ENCODE results near the gene NDST1. TPM values are rescaled to one million over a fixed set of nuclear protein-coding genes. Genes with fewer than 3 reads are reported as not detected.
A peak's percentile ranks its signal among the peaks of the same experiment; 100 is the strongest.

NDST1 gene
- polyA plus RNA-seq, 1 experiment = 89.7 TPM

- peaks cover 2% of the 10 kb centered on the region for H3K36me3 ChIP-seq (ENCODE audit: control insufficient read depth, insufficient read depth, low read length)
- H3K27me3 ChIP-seq (ENCODE audit: control insufficient read depth, insufficient read depth, low read length) = no peaks in the 10 kb centered on the region
- ChIA-PET CTCF (interaction anchor here (1.6 to 3.4 kb wide), 4 partner anchors 12 to 61 kb away, joined by 4 to 12 read pairs (median 10); no protein-coding TSS in a partner anchor), POLR2A (interaction anchor here (0.6 kb wide), 1 partner anchor 31 kb away, joined by 5 read pairs; no protein-coding TSS in a partner anchor)
- H3K4me3 ChIP-seq (ENCODE audit: low read depth, low read length) = no peak overlapping the region
- no peak for TF ChIP-seq CTCF (IDR thresholded peaks at IDR 0.05; ENCODE audit: insufficient read depth, low read depth, low read length)
- peak; percentile 73 for DNase-seq (ENCODE audit: low read depth)
Observed at GRCh38 chr5:150511578-150512367, 3.8 kb downstream of the NDST1 start.

DNA sequence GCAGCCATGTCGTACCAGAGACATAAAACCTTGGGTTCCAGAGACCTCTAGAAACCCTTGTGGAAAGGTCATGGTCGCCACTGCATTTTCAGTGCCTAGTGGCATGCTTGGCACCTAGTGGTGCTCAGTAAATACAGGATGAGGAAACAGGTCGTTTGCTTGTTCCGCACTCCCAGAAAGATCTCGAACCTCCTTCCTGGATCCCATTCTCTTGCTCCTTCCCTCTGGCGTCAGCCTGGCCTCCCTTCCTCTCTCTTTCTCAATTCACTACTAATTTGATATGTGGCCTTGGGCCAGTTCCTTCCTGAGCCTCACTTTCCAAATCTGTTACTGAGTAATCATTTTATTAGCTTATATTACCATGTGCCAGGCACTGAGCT lies 4.4 kb downstream of the NDST1 start:
- H3K36me3 ChIP-seq (ENCODE audit: control insufficient read depth, insufficient read depth, low read length) = peaks cover 2% of the 10 kb centered on the region
- CTCF ChIA-PET = interaction anchor here (1.6 to 3.4 kb wide), 3 partner anchors 10 to 62 kb away, joined by 4 to 9 read pairs (median 7); no protein-coding TSS in a partner anchor
- H3K27me3 ChIP-seq (ENCODE audit: control insufficient read depth, insufficient read depth, low read length) = no peaks in the 10 kb centered on the region
- DNase-seq (ENCODE audit: low read depth) = no peak
- no peak for TF ChIP-seq CTCF (IDR thresholded peaks at IDR 0.05; ENCODE audit: insufficient read depth, low read depth, low read length)
- POLR2A ChIA-PET = no interaction called here
- no peak overlapping the region for H3K4me3 ChIP-seq (ENCODE audit: low read depth, low read length)

DNA sequence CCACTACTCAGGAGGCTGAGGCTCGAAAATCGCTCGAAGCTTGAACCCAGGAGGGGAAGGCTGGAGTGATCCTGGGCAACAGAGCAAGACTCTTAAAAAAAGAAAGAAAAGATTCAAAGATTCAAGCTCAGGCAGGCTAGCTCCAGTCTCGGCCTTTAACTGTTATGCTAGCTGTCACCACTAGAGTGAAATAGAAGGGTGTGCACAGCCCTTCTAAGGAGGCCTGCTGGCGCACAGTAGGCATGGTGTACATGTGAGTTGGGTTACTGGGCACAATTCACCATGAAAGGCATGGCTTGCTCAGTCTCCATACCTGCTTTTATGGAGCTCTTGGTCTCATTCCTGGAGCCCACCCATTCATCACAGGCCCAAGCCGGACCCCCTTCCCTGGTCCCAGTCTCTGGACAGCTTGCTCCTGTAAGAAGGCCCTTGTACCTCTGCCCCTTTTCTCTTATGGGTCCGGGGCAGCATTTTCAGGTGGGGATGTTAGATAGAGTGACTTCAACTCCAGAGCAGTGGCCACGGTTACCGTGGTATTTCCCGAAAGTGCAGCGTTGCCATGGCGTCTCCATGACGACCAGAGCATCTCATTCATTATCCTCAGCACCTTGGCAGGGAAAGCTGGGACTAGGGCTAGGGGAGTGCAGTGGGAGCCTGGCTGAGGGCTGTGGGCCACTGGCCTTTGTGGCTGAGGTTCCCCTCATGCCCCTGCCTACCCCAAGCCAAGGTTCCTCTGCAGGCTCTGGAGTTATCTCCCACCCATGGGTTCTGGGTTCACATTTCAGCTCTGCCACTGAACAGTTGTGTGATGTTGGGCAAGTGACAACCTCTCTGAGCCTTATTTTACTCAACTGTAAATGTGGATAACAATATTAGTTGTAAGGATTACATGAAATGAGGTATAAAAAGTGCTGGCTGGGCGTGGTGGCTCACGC lies 5.7 kb downstream of the NDST1 start:
- no peak overlapping the region for H3K4me3 ChIP-seq (ENCODE audit: low read depth, low read length)
- ChIA-PET POLR2A (no interaction called here), CTCF (interaction anchor here (0.6 to 3.4 kb wide), 8 partner anchors 9 to 877 kb away, joined by 3 to 11 read pairs (median 6); no protein-coding TSS in a partner anchor)
- H3K27me3 ChIP-seq (ENCODE audit: control insufficient read depth, insufficient read depth, low read length) = no peaks in the 10 kb centered on the region
- DNase-seq (ENCODE audit: low read depth) = no peak
- peak; percentile 14; the same call in 1 of the 2 replicates for TF ChIP-seq CTCF (IDR thresholded peaks at IDR 0.05; ENCODE audit: insufficient read depth, low read depth, low read length)
- peaks cover 2% of the 10 kb centered on the region for H3K36me3 ChIP-seq (ENCODE audit: control insufficient read depth, insufficient read depth, low read length)

- ChIA-PET POLR2A (no interaction called here), CTCF (interaction anchor here (1.9 to 2.5 kb wide), 2 partner anchors 9 to 26 kb away, joined by 11 read pairs; no protein-coding TSS in a partner anchor)
- Histone ChIP-seq H3K36me3 (ENCODE audit: control insufficient read depth, insufficient read depth, low read length) (peaks cover 2% of the 10 kb centered on the region), H3K27me3 (ENCODE audit: control insufficient read depth, insufficient read depth, low read length) (no peaks in the 10 kb centered on the region), H3K4me3 (ENCODE audit: low read depth, low read length) (no peak overlapping the region)
- TF ChIP-seq CTCF (IDR thresholded peaks at IDR 0.05; ENCODE audit: insufficient read depth, low read depth, low read length) = no peak
- DNase-seq (ENCODE audit: low read depth) = no peak
Observed at GRCh38 chr5:150514708-150515211, 6.8 kb downstream of the NDST1 start.

All from BJ (cell line).